D341Med (cell line): ENCODE measurements around the gene FNIP2.
A peak's percentile ranks its signal among the peaks of the same experiment; 100 is the strongest.
"Not testable (repeated sequence)": the region's sequence is repeated elsewhere in the genome, so short reads cannot be mapped to it uniquely, and the experiment has no call there.

Experiments
- DNase-seq: peaks from one replicate; pipeline ENCODE4 v3.0.0; 2012; ENCODE audit warnings: low spot score

Gene FNIP2

DNA sequence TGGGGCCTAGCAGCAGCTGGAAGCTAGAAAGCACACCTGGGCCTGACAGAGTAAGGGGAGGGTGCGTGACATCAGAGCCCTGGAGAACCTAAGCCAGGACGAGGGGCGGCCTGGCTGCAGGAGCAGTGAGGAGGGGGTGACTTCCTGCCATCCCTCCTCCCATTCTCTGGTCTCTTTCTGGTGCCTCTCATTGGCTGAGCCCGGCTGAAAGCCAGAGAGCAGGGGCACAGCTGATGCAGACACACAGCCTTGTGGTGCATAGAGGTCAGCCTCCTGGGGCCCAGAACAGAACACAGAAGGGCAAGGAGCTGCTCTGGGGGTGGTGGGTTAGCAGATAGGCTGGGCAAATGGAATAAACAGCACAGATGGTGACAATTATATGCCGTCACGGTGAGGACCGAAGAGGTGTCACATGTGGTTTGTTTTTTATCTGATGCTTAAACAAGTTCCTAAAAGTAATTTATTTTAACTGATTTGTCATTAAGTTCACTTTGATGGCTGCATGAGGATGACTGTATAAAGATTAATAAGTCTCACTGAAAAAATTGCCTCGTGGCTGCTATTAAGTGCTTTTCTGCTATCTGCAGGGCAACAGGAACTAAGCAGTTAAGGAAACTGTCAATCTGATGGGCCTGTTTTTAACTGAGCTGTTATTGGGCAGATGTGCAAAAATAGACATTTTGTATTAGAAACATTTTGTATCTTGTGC lies 102.0 kb downstream of the FNIP2 start:
- DNase-seq, result no peak

DNA sequence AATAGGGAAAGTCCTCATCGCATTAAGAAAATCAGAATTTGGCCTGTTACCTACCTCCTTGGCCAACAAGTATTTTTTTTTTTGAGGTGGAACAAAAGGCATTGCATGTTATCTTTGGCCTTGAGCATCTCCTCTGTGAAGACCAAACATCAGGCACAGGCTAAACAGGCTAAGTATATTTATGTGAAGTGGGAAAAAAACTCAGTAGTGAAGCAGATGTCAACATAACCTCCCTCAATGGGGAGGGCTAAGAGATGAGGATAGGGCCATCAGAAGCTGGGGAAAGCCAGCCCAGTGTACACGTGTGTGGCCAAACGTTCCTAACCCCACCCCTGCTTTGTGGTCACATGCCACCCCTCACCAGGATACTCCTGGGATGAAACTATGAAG lies 102.5 kb downstream of the FNIP2 start:
- no peak for DNase-seq

DNA sequence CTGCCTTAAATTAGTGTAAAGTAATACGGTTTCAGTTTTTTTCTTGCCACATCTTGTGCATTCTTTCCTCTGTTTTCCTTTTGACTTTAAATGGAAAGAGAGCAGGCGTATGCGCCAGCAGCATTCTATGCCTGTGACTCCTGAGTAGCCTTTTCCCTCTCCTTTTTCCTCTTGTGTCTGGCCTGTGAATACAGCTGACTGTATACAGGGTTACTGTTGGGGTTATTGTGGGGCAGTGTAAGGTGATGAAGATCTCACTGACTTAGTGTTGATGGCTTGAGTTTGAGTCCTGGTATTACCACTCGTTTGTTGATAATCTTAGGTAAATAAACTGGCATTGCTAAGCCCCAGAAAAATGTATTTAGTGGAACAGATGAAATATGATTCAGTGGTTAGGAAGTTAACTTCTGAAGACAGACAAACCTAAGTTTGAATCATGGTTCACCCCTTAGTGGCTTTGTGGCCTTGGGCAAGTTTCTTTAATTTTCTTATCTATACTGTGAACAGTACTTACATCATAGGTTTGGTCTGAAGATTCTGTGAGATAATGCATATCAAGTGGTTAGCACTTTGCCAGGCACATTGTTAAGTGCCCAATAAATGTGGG lies 105.1 kb downstream of the FNIP2 start:
- DNase-seq, result no peak

- DNase-seq, result no peak
These were observed 106.2 kb downstream of the FNIP2 start for GRCh38 chr4:158875026-158875425.

- no peak for DNase-seq
These were observed 106.6 kb downstream of the FNIP2 start for GRCh38 chr4:158875455-158875854.

DNA sequence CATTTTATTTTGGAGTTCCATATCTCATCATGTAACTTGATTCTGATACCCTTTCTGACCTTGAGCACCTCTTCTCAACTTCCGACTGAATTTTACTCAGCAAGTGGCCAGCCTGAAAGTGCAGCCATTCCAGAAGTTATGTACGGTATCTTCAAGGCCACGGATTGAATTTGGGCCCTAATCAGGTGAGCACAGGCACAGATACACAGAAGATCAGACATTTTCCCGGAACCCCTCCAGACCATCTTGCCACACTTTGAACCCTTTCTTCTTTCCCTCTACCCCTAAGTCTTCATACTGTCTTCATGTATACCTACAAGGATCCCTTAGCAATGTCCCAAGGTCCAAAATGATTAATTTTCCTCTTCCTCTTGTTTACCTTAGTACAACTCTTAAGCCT lies 108.2 kb downstream of the FNIP2 start:
- no peak for DNase-seq

- DNase-seq, result not testable (repeated sequence)
These were observed 113.3 kb downstream of the FNIP2 start for GRCh38 chr4:158882142-158882541.

DNA sequence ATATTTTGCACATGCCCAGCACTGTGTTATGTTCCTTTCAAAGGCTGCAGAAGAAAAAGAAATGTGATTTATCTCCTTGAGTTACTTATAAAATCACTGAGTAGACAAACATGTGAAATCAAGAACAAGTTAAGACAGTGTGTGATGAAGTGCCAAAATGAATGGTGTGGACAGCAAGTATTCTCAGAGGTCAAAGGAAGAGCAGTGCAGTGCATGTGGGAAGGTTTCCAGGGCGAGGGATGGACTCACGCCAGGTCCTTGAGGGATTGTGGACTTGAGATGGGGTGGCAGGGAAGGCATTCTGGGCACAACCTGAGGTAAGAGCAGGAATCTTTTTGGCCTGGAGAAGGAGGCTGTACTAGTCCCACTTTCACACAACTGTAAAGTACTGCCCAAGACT lies 115.5 kb downstream of the FNIP2 start:
- no peak for DNase-seq

GRCh38 chr4:158885564-158885963 lies 116.7 kb downstream of the FNIP2 start:
- DNase-seq, result no peak

DNA sequence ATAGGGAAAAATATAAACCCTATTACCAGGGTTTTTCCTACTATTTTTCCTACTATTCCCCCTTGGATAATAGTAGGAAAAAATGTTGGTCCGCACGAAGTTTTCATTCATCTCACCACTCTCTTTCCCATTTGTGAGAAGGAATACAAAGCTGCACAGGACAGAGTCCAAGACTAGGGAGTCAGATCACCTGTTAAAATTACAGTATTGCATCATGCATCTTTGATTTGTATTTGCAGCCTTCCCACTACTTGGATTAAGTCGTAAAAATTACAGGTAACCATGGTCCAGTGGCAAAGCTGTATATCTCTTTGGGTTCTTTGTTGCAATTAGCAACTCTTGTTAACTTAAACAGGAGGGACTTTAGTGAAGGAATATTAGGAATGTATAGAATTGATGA lies 121.5 kb downstream of the FNIP2 start:
- DNase-seq, result no peak

DNA sequence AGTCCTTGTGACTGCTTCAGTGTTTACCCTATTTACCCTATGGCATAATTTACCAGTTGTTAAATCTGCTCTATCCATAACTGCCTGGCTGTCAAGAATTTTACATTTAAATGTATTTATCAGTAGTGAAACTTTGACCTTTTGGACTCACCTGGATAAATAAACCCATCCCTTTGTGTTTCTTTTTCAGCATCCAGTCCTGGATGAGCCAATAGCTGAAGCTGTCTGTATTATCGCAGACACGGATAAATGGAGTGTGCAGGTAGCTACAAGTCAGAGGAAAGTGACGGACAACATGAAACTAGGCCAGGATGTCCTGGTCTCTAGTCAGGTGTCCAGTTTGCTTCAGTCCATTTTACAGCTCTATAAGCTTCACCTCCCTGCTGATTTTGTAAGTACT lies 122.4 kb downstream of the FNIP2 start:
- no peak for DNase-seq

- DNase-seq, result no peak
These were observed 126.0 kb downstream of the FNIP2 start for GRCh38 chr4:158894826-158895225.

DNA sequence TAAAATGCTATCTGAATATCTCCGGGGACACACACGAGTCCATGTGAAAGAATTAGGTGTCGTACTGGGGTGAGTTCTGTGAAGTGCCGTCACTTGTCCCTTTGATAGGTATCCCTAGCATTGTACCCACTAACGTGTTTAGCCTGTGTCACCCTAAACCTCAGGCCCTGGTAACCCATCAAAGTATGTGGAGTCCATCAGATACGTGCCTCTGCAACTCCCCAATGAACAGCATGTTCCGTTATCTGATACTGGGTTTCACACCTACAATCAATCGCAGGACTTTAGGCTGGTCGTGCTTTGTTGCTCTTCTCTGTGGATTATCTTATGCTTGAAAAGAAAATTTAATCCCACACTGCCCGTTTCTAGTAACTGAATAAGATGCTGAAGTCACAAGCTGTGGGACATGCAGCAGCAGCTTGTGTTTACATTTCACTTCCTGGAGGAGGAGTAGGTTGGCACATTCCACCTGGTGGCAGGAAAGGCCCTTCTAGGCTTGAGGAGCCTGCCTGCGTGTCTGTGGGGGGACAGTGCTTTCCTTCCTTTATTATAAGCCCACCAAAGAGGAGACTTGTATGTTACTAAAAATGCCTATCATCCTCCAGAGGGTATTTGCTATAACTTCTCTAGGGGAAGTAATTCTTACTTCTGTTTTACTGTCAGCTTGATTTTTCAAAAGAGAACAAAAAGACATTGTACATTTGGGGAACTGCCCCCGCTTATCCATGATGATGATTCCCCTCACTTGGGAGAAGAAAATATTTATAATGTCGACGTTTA lies 127.2 kb downstream of the FNIP2 start:
- DNase-seq, result peak; percentile 43

GRCh38 chr4:158896577-158897238 lies 127.9 kb downstream of the FNIP2 start:
- DNase-seq, result not testable (repeated sequence)

- DNase-seq, result not testable (repeated sequence)
These were observed 131.6 kb downstream of the FNIP2 start for GRCh38 chr4:158900408-158900807.

DNA sequence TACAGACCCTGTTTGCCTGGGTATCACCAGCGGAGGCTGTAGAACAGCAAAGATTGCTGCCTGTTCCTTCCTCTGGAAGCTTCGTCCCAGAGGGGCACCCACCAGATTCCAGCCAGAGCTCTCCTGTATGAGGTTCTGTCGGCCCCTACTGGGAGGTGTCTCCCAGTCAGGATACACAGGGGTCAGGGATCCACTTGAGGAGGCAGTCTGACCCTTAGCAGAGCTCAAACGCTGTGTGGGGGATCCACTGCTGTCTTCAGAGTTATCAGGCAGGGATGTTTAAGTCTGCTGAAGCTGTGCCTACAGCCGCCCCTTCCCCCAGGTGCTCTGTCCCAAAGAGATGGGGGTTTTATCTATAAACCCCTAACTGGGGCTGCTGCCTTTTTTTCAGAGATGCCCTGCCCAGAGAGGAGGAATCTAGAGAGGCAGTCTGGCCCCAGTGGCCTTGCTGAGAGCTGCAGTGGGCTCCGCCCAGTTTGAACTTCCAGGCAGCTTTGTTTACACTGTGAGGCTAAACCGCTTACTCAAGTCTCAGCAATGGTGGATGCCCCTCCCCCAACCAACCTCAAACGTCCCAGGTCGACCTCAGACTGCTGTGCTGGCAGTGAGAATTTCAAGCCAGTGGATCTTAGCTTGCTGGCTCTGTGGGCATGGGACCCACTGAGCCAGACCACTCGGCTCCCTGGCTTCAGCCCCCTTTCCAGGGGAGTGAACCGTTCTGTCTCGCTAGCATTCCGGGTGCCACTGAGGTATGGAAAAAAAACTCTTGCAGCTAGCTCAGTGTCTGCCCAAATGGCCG lies 133.7 kb downstream of the FNIP2 start:
- DNase-seq, result not testable (repeated sequence)

DNA sequence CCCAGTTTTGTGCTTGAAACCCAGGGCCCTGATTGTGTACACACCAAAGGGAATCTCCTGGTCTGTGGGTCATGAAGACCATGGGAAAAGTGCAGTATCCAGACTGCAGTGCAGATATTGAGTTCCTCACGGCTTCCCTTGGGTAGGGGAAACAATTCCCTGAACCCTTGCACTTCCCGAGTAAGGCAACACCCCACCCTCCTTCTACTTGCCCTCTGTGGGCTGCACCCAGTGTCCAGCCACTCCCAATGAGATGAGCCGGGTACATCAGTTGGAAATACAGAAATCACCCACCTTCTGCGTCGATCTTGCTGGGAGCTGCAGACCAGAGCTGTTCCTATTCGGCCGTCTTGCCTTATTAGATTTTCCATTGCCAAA lies 134.2 kb downstream of the FNIP2 start:
- no peak for DNase-seq

- DNase-seq, result no peak
These were observed 134.7 kb downstream of the FNIP2 start for GRCh38 chr4:158903472-158904043.

GRCh38 chr4:158904815-158905214 lies 136.0 kb downstream of the FNIP2 start:
- DNase-seq, result no peak

DNA sequence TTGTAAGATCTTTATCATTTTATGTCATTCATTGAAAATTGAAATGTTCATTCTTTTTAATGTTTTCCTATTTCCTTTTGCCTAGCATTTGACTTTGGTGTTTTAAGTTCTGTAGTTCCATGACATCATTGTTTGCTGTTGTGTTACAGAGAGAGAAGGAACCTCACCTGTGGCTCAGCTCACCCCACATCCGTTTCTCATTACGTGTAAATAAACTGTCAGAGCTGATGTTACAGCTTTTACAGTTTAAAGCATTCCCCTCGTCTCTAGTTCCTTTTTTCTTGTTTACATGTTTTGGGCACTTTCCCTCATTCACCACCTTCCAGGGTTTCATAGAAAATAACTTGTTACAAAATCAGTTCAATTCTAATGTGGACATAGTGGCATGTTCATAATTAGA lies 137.2 kb downstream of the FNIP2 start:
- DNase-seq, result no peak

DNA sequence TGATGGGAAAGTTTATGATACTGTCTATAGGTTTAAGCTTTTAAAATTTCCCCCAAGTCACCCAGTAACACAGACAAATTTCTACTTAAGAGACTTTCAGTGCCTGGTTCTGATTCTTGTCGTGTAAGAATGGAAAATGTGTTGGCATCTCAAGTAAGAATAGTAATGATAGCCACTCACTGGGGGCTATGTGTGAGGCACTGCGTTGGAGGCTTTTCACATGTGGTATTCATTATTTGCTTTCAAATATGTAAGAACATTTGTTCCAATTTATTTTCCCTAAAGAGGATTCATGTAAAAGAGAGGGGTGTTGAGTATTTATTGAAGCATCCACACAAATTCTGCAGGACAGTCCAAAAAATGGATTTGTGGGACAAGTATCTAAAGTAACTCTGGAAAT lies 143.6 kb downstream of the FNIP2 start:
- no peak for DNase-seq

DNA sequence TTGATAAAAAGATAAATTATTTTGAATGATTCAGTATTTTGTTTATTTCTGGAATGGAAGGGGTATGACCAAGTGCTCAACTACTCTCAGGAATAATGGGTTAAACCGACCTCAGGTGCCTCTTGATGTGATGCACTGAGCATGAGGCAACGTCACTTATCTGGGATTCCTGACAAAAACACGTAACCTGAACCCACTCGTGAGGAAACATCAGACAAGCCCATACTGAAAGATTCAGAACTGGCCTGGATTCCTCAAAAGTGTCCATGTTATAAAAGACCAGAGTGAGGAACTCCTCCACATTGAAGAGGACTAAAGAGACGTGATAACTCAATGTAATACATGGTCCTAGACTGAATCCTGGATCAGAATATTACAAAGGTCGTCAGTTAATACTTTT lies 144.0 kb downstream of the FNIP2 start:
- no peak for DNase-seq
